Mucosa of descending colon (tissue), 3 donors: ENCODE data around the gene TCAP. TPM values are rescaled to one million over a fixed set of nuclear protein-coding genes. Genes with fewer than 3 reads are reported as not detected.

ENCODE experiments used
- ATAC-seq: fragments of 200-7000 bp; cut with Tn5 transposase; one replicate; pipeline ENCODE4 v1.9.1; 2020; ENCODE audit warnings: mild to moderate bottlenecking, moderate library complexity
- DNase-seq, 3 donors: peaks; one replicate each; pipeline ENCODE4 v3.0.0-alpha.2; 2020
- H3K36me3 ChIP-seq: fragments of 200-600 bp; one replicate; pipeline ENCODE4 v1.8.0; 2021; ENCODE audit warnings: low read depth, mild to moderate bottlenecking
- H3K4me1 ChIP-seq: fragments of 200-600 bp; one replicate; pipeline ENCODE4 v1.8.0; 2021; ENCODE audit warnings: low read depth, mild to moderate bottlenecking
- H3K4me3 ChIP-seq: fragments of 200-600 bp; one replicate; pipeline ENCODE4 v1.8.0; 2021; ENCODE audit warnings: mild to moderate bottlenecking
- H3K9me3 ChIP-seq: fragments of 200-600 bp; one replicate; pipeline ENCODE4 v1.8.0; 2021; ENCODE audit warnings: mild to moderate bottlenecking
- intact Hi-C, 2 donors: fragments of 100-400 bp; cut with DNase I in 1 of 2; cut with micrococcal nuclease in 1 of 2; formaldehyde crosslinking; loops; one replicate each; pipeline versions ENCODE4 v1.11.0 to v1.11.1; 2022; cut with DNase I, micrococcal nuclease
- total RNA-seq, 3 donors: library from RNA; stranded (reverse); fragmentation: NEBNext Ultra II Directional in 2 of 3; extraction: Animal tissue kit (Norgen Biotek cat#: 25700) in 2 of 3; gene quantifications; one replicate each; pipeline versions ENCODE4 v1.2.1 to v1.2.4, GENCODE V29; 2021 to 2023
- TF ChIP-seq, protein P1 (sequence below): fragments of 200-600 bp; IDR thresholded peaks from one replicate; pipeline ENCODE4 v1.8.0; 2022; ENCODE audit warnings: antibody characterized with exemption, mild to moderate bottlenecking
- donor health status: DM: no; HTN: no; CAD: no; lungs with moderate emphysema.
- donor health status: DM: no; HTN: no; CAD: no.
- donor health status: DM: no; HTN: yes; CAD: no.

The TCAP gene
- total RNA-seq, 3 donors from 2014 or later: 0.96 to 3.4 (median 1.5) TPM

DNA sequence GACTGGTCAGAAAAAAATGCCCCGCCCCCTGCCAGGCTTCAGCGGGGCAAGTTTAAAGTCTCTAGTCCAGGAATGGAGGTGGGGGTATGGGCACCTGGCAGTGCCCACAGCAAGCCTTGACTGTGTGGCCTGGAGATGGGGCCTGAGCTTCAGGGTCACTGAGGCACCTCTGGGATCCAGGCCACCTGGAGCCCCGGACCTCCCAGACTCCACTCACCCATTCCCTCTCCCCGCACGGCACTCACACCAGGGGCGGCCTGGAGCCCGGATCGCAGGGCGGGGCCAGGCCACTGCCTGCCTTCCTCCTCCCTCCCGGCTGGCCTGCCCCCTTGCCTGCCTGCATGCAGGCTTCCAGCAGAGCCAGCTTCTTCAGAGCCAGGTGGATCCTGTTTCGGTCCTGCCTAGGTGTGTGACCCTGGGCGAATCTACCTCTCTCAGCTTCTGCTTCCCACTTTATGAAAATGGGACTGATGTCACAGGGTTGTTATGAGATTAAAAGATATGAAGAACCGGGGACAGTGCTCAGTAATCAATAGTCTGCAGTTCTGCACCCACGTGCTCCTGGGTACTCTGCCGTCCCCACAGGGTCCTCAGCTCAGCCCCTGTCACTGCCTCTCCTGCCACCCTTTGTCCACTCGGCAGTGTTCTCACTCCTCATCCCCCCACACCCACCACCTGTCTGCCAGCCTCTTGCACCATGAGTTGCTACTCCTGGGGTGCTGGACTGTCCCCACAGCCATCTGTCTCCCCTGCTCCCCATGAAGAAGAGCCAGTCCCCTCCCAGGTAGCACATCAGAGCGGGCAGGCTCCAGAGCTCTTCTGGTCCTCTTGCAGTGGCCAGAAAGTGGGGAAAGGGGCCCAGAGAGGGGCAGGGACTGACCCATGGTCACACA, 1.2 kb upstream of the TCAP start:
- peak; percentile 62 for ATAC-seq

DNA sequence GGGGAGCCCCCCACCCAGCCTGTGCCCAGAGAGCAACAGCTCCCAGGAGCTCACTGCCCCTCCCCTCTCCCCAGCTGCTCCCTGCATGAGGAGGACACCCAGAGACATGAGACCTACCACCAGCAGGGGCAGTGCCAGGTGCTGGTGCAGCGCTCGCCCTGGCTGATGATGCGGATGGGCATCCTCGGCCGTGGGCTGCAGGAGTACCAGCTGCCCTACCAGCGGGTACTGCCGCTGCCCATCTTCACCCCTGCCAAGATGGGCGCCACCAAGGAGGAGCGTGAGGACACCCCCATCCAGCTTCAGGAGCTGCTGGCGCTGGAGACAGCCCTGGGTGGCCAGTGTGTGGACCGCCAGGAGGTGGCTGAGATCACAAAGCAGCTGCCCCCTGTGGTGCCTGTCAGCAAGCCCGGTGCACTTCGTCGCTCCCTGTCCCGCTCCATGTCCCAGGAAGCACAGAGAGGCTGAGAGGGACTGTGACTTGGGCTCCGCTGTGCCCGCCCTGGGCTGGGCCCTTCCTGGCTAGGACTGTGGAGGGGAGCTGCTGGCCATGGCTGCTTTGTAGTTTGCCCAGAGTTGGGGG, 584 bp downstream of the TCAP start:
- DNase-seq (peak in 2 of 3 donors; percentile 23 to 61), ATAC-seq (no peak)
- Histone ChIP-seq H3K4me3 (no peak overlapping the region), H3K9me3 (no peaks in the 10 kb centered on the region), H3K36me3 (no peaks in the 10 kb centered on the region), H3K4me1 (peaks cover 37% of the 10 kb centered on the region)
- TF ChIP-seq, protein P1, sequence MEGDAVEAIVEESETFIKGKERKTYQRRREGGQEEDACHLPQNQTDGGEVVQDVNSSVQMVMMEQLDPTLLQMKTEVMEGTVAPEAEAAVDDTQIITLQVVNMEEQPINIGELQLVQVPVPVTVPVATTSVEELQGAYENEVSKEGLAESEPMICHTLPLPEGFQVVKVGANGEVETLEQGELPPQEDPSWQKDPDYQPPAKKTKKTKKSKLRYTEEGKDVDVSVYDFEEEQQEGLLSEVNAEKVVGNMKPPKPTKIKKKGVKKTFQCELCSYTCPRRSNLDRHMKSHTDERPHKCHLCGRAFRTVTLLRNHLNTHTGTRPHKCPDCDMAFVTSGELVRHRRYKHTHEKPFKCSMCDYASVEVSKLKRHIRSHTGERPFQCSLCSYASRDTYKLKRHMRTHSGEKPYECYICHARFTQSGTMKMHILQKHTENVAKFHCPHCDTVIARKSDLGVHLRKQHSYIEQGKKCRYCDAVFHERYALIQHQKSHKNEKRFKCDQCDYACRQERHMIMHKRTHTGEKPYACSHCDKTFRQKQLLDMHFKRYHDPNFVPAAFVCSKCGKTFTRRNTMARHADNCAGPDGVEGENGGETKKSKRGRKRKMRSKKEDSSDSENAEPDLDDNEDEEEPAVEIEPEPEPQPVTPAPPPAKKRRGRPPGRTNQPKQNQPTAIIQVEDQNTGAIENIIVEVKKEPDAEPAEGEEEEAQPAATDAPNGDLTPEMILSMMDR: no peak
- intact Hi-C loops: no loop called here

More for the DNA sequence above, 1.2 kb upstream of the TCAP start:
- Histone ChIP-seq H3K4me3 (no peak overlapping the region), H3K36me3 (no peaks in the 10 kb centered on the region), H3K4me1 (peaks cover 37% of the 10 kb centered on the region), H3K9me3 (no peaks in the 10 kb centered on the region)
- peak; percentile 62 to 79 (median 77) for DNase-seq
- TF ChIP-seq, protein P1: no peak
- intact Hi-C loops: no loop called here

DNA sequence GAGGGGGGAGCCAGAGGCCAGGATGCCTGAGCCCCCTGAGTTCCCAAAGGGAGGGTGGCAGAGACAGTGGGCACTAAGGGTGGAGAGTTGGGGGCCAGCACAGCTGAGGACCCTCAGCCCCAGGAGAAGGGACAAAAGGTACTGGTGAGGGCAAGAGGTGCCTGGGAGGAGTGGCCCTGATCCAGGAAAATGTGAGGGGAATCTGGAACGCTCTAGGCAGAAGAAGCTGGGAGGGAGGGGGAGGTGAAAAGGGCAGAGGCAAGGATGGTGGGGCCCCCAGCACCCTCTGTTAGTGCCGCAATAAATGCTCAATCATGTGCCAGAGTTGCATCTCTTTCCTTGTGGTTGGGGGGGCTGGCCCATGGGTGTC, 1.1 kb downstream of the TCAP start:
- H3K4me1 ChIP-seq: peaks cover 37% of the 10 kb centered on the region

DNA sequence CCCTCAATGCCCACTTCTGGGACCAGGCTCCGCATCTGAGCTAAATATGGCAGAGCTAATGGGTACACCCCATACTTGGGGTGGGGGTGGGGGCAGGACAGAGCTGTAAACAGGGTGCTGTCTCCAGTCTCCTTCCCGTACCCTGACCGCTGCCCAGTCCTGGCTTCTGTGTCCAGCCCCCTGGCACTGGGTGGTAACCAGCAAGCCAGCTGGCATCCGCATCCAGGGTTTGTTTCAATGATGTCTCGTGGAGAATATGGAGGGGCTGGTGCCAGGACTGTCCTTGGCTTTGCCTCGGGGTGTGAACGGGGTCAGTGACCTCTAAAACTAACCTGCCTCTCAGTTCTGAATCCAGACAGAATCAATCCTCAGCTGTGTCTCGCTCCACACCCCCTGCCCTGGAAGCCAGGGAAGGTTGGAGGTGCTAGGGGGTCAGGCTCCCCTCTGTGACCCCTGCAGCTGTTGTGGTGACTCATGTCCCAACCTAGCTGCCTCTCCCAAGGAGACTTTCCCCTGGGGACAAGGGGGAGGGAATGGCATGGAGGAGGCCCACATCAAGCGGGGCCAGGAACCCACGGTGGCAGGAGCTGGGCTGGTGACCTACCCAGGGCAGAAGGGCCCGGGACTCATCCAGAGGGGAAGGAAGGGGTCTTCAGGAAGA, 1.6 kb downstream of the TCAP start:
- intact Hi-C loops: no loop called here
- Histone ChIP-seq H3K4me3 (no peak overlapping the region), H3K36me3 (no peaks in the 10 kb centered on the region), H3K4me1 (peaks cover 42% of the 10 kb centered on the region), H3K9me3 (no peaks in the 10 kb centered on the region)
- TF ChIP-seq, protein P1: no peak
- no peak for ATAC-seq
- DNase-seq: peak in 1 of 3 donors; percentile 14

More for the DNA sequence above, 1.1 kb downstream of the TCAP start:
- Histone ChIP-seq H3K9me3 (no peaks in the 10 kb centered on the region), H3K36me3 (no peaks in the 10 kb centered on the region), H3K4me3 (no peak overlapping the region)
- DNase-seq: no peak
- no peak for ATAC-seq
- TF ChIP-seq, protein P1: no peak
- intact Hi-C loops: no loop called here

DNA sequence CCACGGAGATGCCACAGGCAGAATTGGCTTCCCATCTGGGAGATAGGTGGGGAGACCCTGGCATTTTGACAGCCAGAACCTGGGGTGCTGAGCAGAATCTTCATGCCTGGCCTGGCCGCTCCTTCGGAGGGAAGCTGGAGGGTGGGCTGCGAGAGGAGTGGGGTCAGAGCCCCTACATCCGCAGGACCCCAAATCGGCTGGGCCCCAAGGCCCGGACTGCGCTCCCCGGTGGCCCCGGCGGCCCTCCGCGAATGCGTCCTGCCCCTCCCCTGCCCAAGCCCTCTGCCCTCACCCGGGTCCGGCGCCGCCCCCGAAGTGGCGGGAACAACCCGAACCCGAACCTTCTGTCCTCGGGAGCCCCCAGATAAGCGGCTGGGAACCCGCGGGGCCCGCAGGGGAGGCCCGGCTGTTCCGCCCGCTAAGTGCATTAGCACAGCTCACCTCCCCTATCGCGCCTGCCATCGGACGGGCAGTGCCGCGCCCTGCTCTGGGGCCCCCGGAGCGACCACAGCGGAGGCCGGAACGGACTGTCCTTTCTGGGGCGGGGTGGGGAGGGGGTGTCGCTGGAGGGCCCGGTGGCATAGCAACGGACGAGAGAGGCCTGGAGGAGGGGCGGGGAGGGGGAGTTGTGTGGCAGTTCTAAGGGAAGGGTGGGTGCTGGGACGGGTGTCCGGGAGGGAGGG, 2.3 kb downstream of the TCAP start:
- Histone ChIP-seq H3K36me3 (no peaks in the 10 kb centered on the region), H3K4me3 (no peak overlapping the region), H3K9me3 (no peaks in the 10 kb centered on the region), H3K4me1 (peaks cover 43% of the 10 kb centered on the region)
- TF ChIP-seq, protein P1: no peak
- ATAC-seq: no peak
- DNase-seq: peak in 2 of 3 donors; percentile 36 to 66
- intact Hi-C loops: no loop called here
